MV-4-11 (cell line): ENCODE results near the gene NPC1.

Experiments
- DNase-seq: peaks from one replicate; lab custom pipeline; 2025; lab: John Stamatoyannopoulos, UW

NPC1 gene

DNA sequence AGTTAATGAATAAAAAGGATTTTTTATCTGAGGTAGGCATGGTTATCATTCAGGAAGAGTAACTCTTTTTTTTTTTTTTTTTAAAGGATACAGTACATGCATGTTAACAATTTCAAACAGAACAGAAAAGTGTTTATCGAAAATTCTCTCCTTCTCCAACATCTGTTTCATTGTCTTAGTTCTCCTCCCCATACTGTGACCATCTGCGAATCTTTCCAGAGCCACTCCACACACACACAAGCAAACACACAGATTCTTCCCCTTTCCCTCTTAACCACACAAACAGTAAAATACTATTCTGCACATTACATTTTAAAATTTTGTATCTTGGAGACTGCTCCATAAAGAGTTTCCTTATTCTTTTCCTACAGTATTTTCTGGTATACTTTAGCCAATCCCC is 38.0 kb downstream of the NPC1 start:
- peak; percentile 51 for DNase-seq

DNA sequence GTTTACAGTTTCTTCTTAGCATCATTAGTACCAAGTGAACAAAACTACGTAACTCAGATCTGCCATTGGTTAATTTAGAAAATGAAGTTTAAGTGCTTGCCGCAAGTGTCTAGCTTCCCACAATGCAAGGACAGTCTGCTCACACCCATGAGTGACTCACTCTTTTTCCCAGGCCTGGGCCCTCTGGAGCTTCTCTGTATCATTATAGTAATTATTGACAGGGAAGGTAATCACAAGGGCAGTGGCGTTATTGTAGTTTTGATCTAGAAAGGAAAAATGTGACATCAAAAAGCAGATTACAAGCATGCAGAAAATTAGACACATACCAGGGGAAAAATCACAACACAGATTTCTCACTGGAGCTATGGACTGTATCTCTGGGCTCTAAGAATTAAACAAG is 38.5 kb downstream of the NPC1 start:
- peak; percentile 5 for DNase-seq

DNA sequence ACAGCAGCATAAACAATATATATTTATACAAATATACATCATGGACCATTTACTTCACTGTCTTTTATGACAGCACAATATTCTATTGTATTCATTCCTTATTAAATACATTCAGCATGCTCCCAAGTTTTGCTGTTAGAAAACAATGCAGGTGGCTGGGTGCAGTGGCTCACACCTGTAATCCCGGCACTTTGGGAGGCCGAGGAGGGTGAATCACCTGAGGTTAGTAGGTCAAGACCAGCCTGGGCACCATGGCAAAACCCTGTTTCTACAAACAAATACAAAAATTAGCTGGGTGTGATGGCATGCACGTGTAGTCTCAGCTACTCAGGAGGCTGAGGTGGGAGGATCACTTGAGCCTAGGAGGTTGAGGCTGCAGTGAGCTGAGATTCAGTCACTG is 39.0 kb downstream of the NPC1 start:
- DNase-seq, result no peak

- peak; percentile 7 for DNase-seq
These were observed 41.0 kb downstream of the NPC1 start for GRCh38 chr18:23545247-23545789.

DNA sequence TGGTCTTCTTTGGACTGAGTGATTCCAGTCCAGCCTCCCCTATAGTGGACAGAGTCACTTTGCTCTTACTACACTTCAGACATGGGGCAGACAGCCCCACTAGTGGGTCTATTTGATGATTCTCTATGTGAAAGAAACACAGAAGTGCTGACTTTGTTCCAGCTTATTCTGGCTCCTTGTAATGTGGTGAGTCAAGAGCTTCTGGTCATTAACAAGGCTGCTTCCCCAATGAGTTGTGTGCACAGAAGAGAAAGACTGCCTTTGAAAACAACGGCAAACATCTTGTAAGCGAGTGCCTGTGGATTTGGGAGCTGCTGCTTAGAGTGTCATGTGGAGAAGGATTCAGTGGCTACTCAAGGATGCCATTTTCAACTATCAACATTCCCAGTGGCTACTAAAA is 43.8 kb downstream of the NPC1 start:
- peak; percentile 33 for DNase-seq

GRCh38 chr18:23541349-23542093 is 44.8 kb downstream of the NPC1 start:
- DNase-seq, result no peak

DNA sequence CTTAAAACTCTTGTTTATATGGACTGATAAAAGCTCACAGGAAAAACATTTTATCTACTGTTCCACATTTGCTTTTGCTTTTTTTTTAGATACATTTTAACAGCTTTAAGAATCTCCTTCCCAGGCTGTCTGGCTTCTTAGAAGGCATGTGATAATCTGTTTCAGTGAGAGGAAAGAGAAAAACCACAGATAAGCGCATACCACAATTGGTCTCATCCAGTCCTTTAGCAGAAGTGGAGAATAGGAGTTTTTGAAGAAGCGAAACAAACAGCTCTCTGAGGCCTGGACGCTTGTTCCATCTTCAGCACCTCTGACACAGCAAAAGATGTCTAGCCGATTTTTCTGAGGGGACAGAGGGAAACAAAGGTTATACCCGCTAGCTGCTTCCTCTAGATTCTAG is 45.4 kb downstream of the NPC1 start:
- peak; percentile 96 for DNase-seq

- DNase-seq, result peak; percentile 48
These were observed 46.3 kb downstream of the NPC1 start for GRCh38 chr18:23539911-23540525.

GRCh38 chr18:23539296-23539695 is 47.0 kb downstream of the NPC1 start:
- DNase-seq, result peak; percentile 74

DNA sequence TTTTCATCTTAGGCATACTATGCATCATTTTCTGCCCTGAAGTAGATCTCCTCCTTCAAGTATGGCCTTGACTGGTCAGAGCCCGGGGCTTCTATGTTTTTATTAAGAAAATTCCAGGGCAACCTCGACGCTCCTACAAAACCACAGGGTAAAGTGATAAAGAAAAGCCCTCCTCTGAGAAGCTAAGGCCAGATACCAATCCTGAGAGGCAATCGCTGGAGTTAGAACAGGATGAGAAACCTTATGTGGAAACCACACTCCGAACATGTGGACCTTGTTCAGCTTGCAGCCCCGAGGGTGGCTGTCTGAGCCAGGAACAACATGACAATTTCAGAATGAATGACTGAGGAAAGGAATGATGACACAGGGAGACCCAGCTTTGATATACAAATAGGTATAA is 47.4 kb downstream of the NPC1 start:
- DNase-seq, result peak; percentile 23

DNA sequence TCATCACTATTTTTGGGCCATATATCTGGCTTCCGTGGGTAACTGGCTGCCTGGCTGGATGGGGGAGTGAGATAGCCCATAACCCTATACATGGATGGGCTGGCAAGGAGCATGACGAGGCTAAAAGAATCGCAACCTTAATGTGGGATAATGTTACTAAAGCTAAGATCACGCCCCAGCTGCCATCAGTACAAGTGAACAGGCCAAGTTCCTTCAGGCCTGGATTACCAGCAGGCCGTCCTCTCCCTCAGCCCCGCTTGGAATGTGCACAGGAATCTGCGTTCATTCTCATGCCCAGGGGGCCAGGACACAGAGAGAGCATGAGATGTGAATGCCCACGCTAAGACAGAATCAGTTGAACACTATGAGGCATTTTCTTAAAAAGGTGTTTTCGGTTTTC is 48.3 kb downstream of the NPC1 start:
- DNase-seq, result no peak

DNA sequence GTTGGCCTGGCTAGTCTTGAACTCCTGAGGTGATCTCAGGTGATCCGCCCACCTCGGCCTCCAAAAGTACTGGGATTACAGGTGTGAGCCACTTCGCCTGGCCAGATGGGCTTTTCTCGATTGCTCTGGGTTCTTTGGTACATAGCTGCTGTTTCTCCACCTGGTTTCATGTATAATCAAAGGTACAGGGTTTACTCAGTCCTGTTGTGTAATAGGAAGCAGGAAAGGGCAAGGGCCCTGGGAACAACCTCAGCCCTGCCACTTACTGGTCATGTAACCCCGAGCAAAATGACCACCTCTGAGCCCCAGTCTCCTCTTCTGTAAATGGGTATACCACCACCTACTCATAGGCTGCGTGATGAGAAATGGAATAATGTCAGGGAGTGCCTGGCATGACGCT is 49.0 kb downstream of the NPC1 start:
- no peak for DNase-seq

DNA sequence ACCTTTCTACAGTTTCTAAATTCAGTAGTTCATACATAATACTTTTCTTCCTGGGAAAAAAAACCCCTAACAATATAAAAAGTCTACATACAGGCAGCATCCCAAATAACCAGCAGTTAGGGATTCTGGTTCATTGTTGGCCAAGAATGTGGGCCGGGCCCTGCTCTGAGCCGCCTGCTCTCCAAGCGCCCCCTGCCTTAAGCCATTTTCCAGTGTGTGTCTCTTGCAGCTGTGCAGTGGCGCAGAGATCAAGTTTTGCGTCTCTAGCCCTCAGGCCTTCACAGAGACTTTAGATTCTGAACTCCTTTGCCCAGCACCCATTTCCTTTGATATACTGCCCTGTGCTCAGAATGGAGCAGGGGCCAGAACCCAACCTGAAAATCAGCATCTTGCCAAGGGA is 50.1 kb downstream of the NPC1 start:
- DNase-seq, result no peak

DNA sequence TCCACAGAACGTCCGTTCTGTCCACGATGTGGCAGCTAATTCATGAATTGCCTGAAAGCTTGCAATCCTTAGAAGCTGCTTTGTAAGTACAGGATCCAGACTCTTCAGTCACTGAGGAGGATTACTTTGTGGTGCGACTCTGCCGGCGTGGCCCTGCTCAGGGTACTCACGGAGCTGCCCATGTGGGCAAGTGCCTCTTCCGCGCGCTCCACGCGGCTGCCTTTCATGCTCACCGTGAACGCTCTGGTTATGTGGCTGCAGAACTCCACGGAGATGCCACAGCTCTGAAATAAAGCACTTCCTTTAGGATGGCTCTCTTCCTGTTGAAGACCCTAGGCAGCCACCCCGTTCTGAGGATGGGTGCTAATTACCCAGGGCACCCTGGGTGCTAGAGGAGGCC is 52.0 kb downstream of the NPC1 start:
- no peak for DNase-seq

DNA sequence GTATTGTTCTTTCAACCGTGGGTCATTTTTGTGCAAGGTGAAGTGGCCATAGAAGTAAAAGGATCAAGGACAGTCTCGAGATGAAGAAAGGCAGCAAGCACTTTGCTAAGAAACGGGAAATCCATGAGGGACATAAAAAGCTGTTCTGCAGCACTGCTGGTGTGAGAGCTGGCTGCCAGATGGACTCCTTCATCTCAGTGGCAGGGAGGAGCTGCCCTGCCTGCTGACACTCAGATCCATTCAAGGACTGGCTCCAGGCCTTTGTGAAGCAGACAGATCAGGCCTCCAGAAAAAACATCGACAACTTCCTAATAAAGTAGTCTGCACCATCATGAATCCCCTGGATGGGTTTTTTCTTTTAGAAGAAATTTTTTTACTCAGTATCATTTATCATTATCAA is 53.5 kb downstream of the NPC1 start:
- no peak for DNase-seq

DNA sequence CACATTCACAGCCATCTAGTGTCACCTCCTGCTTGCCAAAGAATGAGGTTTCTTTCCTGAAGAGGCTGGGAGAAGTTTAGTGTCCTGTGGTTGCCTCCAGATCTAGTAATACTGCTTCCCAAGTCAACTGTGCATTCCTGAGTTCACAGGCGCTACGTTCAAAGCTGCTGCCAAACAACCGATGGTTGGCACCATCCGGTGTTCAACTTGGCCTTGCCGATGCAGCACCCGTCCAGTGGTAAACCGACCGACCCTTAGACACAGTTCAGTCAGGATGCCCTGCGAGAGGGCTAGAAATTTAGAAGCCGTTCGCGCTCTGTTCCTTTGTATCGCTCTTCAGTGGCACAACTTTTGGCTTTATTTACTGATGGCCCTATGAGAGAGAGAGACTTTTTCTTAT is 54.4 kb downstream of the NPC1 start:
- no peak for DNase-seq

GRCh38 chr18:23530195-23530594 is 56.1 kb downstream of the NPC1 start:
- peak; percentile 88 for DNase-seq

DNA sequence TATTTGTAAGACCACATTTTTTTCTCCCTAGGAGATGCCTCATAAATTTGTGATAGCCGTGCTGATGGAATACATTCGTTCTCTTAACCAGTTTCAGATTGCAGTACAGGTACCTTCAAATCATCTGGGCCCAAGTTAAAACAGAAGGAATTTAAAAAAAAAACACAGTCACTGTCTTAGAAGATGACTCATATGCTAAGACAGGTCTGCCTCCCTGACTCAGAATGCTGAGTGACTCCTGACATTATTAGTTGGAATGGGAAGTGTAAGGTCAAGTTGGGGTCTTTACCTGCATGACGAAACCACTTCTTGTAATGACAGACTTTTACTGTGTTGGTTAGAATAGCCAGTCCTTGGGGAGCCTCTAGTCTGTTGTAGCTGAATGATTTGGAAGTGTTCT is 56.7 kb downstream of the NPC1 start:
- no peak for DNase-seq

DNA sequence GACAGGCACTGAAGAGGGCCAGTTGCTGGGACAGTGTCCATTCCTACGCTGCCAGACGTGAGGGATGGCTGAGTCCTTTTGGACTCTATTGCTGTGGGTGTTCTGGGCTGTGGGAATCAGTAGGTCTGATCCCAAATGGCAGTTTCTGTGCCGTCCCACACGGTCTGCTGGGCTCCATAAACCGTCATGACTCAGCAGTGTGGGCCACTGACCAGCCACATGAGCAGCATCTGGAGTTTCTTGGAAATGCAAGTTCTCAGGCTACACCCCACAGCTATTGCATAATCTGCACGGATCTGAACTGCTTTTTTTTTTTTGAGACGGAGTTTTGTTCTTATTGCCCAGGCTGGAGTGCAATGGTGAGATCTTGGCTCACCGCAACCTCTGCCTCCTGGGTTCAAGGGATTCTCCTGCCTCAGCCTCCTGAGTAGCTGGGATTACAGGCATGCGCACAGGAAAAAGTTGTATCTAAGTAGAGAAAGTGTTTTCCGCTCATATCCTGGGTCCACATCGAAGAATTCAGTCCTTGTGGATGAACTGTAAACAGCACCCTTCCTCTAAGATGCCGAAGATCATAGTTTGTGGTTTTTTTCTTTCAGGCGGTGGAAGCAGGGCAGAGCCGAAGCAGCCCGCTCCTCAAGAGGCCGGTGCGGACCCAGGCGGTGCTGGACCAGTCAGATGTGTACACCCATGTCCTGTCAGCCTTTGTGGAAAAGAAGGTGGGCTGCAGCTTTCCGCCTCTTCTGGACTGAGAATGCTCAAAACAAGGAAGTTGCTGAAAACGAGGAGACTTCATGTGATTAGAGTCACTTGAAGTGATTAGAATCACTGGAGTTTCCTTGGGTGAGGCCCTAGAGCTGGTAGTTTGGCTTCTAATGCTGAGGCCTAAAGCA is 57.5 kb downstream of the NPC1 start:
- peak; percentile 91 for DNase-seq

DNA sequence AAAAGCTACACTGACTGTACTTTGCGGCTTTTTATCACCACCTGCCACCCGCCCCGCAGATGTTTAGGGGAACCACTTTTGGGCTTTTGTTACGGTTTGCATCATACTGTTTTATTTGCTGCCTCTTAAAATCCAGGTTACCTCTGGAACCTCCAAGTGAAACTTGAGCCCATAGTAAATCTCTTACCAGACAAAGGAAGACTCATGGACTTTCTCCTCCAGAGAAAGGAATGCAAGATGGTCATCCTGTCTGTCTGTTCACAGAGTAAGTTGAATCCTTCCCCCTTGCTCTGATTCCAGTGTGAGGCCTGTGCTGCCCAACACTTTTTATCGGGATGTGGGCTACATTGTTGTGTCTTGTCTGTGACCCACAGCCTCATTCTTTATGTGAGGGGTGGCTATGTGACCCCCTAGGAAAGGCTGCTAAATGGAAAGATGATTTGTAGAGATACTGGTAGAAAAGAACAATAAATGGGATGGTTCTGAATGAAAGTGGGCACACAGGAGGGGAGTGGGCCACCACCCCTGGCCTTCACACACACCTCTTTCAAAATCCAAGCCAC is 59.7 kb downstream of the NPC1 start:
- no peak for DNase-seq

DNA sequence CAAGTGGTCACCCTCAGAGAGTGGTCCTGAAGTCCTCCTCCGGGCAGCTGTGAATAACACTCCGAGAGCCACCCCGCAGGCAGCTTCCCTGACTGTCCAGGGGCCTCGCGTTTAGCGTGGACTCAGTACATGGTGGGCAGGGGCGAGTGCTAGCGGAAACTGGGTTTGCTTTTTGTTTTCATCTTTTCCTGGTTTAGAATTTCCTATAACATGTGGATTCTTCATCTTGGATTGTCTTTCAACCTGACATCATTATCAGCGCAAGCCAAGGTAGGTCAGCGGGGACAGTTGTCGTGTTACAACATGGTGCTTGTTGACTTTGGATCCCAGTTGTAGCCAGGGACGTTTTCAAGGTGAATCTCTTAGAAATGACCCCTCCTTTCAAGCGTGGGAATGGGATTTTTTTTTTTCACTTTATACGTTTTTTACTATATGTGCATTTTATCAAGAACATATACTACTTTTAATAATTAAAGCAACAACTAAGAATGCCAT is 62.0 kb downstream of the NPC1 start:
- no peak for DNase-seq
